K562 (cell line): Measurements from ENCODE around the gene DUSP19. TPM values are rescaled to one million over a fixed set of nuclear protein-coding genes. Genes with fewer than 3 reads are reported as not detected.

ENCODE experiments used
- BRD9 ChIP-seq: fragments of 450-650 bp; IDR thresholded peaks from 2 replicates; pipeline ENCODE4 v1.6.1; 2018; ENCODE audit warnings: low read depth; ENCODE audit not compliant: partially characterized antibody
- CCNT2 ChIP-seq: IDR thresholded peaks from 2 replicates; pipeline ENCODE4 v1.6.1; 2011; ENCODE audit warnings: borderline replicate concordance, low read depth, mild to moderate bottlenecking, moderate library complexity, mixed read lengths, low read length; ENCODE audit not compliant: insufficient read length; ENCODE audit errors: extremely low read depth
- CREB1 ChIP-seq, 2 experiments: sonication (generic) in 1 of 2; formaldehyde crosslinking in 1 of 2; IDR thresholded peaks; 2 replicates each; pipeline versions ENCODE4 v1.6.1 to v1.8.0; 2012 to 2022; ENCODE audit warnings: inconsistent platforms in 1 of 2, mild to moderate bottlenecking in 1 of 2, missing genetic modification reagents in 1 of 2, moderate library complexity in 1 of 2
- CREB3L1 ChIP-seq: fragments of 450-650 bp; IDR thresholded peaks from 2 replicates; pipeline ENCODE4 v1.6.1; 2014; ENCODE audit warnings: low read depth, mild to moderate bottlenecking, moderate library complexity, borderline replicate concordance
- ERF ChIP-seq: fragments of 450-650 bp; formaldehyde crosslinking; IDR thresholded peaks from 2 replicates; pipeline ENCODE4 v1.4.0; 2020; ENCODE audit warnings: mild to moderate bottlenecking, mixed read lengths
- FOXP1 ChIP-seq: sonication (generic); formaldehyde crosslinking; IDR thresholded peaks from 2 replicates; pipeline ENCODE4 v1.8.0; 2022; ENCODE audit warnings: mild to moderate bottlenecking, missing genetic modification reagents
- HDGF ChIP-seq: fragments of 450-650 bp; IDR thresholded peaks from 2 replicates; pipeline ENCODE4 v1.6.1; 2016
- MAFF ChIP-seq: IDR thresholded peaks from 2 replicates; pipeline ENCODE4 v1.6.1; 2012; ENCODE audit warnings: low read length, improper control_type of control experiment
- MCM7 ChIP-seq, 2 experiments: fragments of 450-650 bp; IDR thresholded peaks; 2 replicates each; pipeline ENCODE4 v1.6.1; 2016 to 2018
- NR4A1 ChIP-seq, 2 experiments: fragments of 250-450 bp in 1 of 2; fragments of 450-650 bp in 1 of 2; sonication (Bioruptor Pico) in 1 of 2; IDR thresholded peaks; 2 replicates each; pipeline versions ENCODE4 v1.4.0 to v1.6.1; 2016 to 2020; ENCODE audit warnings: mild to moderate bottlenecking in 2 of 2, missing compliant biosample characterization in 1 of 2, missing genetic modification characterization in 1 of 2, moderate library complexity in 1 of 2
- PKNOX1 ChIP-seq: fragments of 450-650 bp; IDR thresholded peaks from 2 replicates; pipeline ENCODE4 v1.6.1; 2016
- POLR2B ChIP-seq: fragments of 450-650 bp; IDR thresholded peaks from 2 replicates; pipeline ENCODE4 v1.6.1; 2018; ENCODE audit warnings: low read depth; ENCODE audit not compliant: partially characterized antibody
- SAFB ChIP-seq: fragments of 200-400 bp; formaldehyde crosslinking; IDR thresholded peaks from 2 replicates; pipeline ENCODE4 v1.6.1; 2017; ENCODE audit warnings: low read depth, low read length, borderline replicate concordance
- SIN3B ChIP-seq: fragments of 450-650 bp; IDR thresholded peaks from 2 replicates; pipeline ENCODE4 v1.6.1; 2017; ENCODE audit warnings: low read depth, mild to moderate bottlenecking, moderate library complexity
- TCF3 ChIP-seq: sonication (generic); formaldehyde crosslinking; IDR thresholded peaks from 2 replicates; pipeline ENCODE4 v1.4.0; 2020; ENCODE audit warnings: mild to moderate bottlenecking, missing genetic modification reagents
- VEZF1 ChIP-seq: fragments of 200-800 bp; sonication (Bioruptor generic); IDR thresholded peaks from 2 replicates; pipeline ENCODE4 v1.6.1; 2017; ENCODE audit warnings: missing genetic modification characterization, missing compliant biosample characterization
- XRCC4 ChIP-seq: IDR thresholded peaks from one replicate; pipeline ENCODE4 v1.6.1; 2011; ENCODE audit not compliant: insufficient read depth, insufficient read length; ENCODE audit errors: extremely low read depth
- ZBED1 ChIP-seq: IDR thresholded peaks from 2 replicates; pipeline ENCODE4 v1.6.1; 2014
- ZBTB1 ChIP-seq: sonication (generic); formaldehyde crosslinking; IDR thresholded peaks from 2 replicates; pipeline ENCODE4 v1.8.1; 2023; ENCODE audit warnings: missing genetic modification reagents, low read depth, mild to moderate bottlenecking, borderline replicate concordance
- ZNF174 ChIP-seq: fragments of 250-450 bp; sonication (Bioruptor Pico); IDR thresholded peaks from 2 replicates; pipeline ENCODE4 v1.4.0; 2020; ENCODE audit warnings: mild to moderate bottlenecking
- ZNF449 ChIP-seq: fragments of 250-450 bp; sonication (Bioruptor Pico); IDR thresholded peaks from 2 replicates; pipeline ENCODE4 v1.8.0; 2022; ENCODE audit warnings: moderate library complexity, mild to moderate bottlenecking, inconsistent platforms
- polyA plus RNA-seq, 8 experiments: library from polyadenylated mRNA; depleted of rRNA in 4 of 8; stranded (reverse) in 5 of 8; unstranded in 3 of 8; fragments of >200 nt; fragmentation: Nextera tagmentation in 2 of 8; fragmentation: Illumina TruSeq in 1 of 8; extraction: Ambion mirVana in 2 of 8; extraction: Trizol in 1 of 8; gene quantifications; 2 replicates each; pipeline versions ENCODE4 v1.2.1 to v1.2.3, GENCODE V29; 2011 to 2014; ENCODE audit warnings: inconsistent platforms in 1 of 8, missing spikeins in 1 of 8
- total RNA-seq, 7 experiments: library from RNA; depleted of rRNA in 6 of 7; stranded (reverse); fragments of >200 nt in 6 of 7; fragmentation: Illumina TruSeq in 2 of 7; extraction: Trizol in 2 of 7; gene quantifications; 2 replicates each; pipeline versions ENCODE4 v1.2.1 to v1.2.3, GENCODE V29; 2011 to 2021; ENCODE audit warnings: low replicate concordance in 1 of 7

Gene DUSP19
- total and polyA plus RNA-seq, 9 of the 15 experiments (the other 6 are each of a cell fraction or from before 2014, with no cell fraction given), result 1.6 to 6.3 (median 3.1) TPM

GRCh38 chr2:183038341-183039300 is 39.9 kb upstream of the DUSP19 start, which contains the start of gene NCKAP1 (continued):
- peak; percentile 41 for TF ChIP-seq POLR2B
- TF ChIP-seq NR4A1 (CRISPR knock-in tag; IDR thresholded peaks at IDR 0.05), result 0 out of 2 replicates have a peak, but pooled peaks have one; percentile 56
- no peak for TF ChIP-seq NR4A1 (tag; IDR thresholded peaks at IDR 0.05)
- TF ChIP-seq CCNT2, result peak; percentile 70
- TF ChIP-seq ZBED1, result 0 out of 2 replicates have a peak, but pooled peaks have one; percentile 45
- TF ChIP-seq PKNOX1, result no peak; the same call in 1 of the 2 replicates
- TF ChIP-seq BRD9, result peak; percentile 73
- peak; percentile 96 for TF ChIP-seq ZBTB1 (CRISPR knock-in tag)
- no peak for TF ChIP-seq ZNF174 (CRISPR knock-in tag)
- peak; percentile 35; the same call in 1 of the 2 replicates for TF ChIP-seq SAFB
- TF ChIP-seq ZNF449 (CRISPR knock-in tag), result 0 out of 2 replicates have a peak, but pooled peaks have one; percentile 52
- peak; percentile 88 for TF ChIP-seq VEZF1
- TF ChIP-seq XRCC4, result no peak
- no peak for TF ChIP-seq MCM7 (IDR thresholded peaks at IDR 0.05)
- TF ChIP-seq SIN3B, result peak; percentile 56; the same call in 1 of the 2 replicates
- TF ChIP-seq ERF (CRISPR knock-in tag), result no peak
- 0 out of 2 replicates have a peak, but pooled peaks have one; percentile 20 for TF ChIP-seq CREB3L1
- peak; percentile 97 for TF ChIP-seq FOXP1 (CRISPR knock-in tag)
- peak; percentile 39; the same call in 1 of the 2 replicates for TF ChIP-seq TCF3
- TF ChIP-seq CREB1 (IDR thresholded peaks at IDR 0.05), result peak; percentile 4
- TF ChIP-seq CREB1 (CRISPR knock-in tag; IDR thresholded peaks at IDR 0.05), result peak; percentile 52; the same call in 1 of the 2 replicates
- TF ChIP-seq HDGF, result 0 out of 2 replicates have a peak, but pooled peaks have one; percentile 41
- no peak for TF ChIP-seq MAFF
